HCT116 (cell line): ENCODE data around the gene NKX1-1. TPM values are rescaled to one million over a fixed set of nuclear protein-coding genes. Genes with fewer than 3 reads are reported as not detected.

ENCODE experiments used
- ATAC-seq: fragments of 200-7000 bp; cut with Tn5 transposase; 2 replicates; pipeline ENCODE4 v1.9.1; 2020; ENCODE audit warnings: mild to moderate bottlenecking, moderate library complexity
- BruUV-seq: library from RNA; stranded (reverse); fragments of 400-500 nt; replicated peaks from 2 replicates; lab custom pipeline; 2021; lab: Mats Ljungman, UMichigan
- CTCF ChIA-PET: fragments of 300-600 bp; sonication (Branson Sonifier 250); formaldehyde crosslinking; loops from one replicate; lab custom pipeline; 2021; ENCODE audit warnings: antibody characterized with exemption; lab: Charles Lee
- POLR2A ChIA-PET: fragments of 300-600, 350-600 bp; sonication (Branson Sonifier 250); formaldehyde crosslinking; loops from one replicate; lab custom pipeline; 2021; ENCODE audit warnings: antibody characterized with exemption; lab: Charles Lee
- RAD21 ChIA-PET, 2 experiments: fragments of 300-600 bp; sonication (Branson Sonifier 250); formaldehyde crosslinking; loops; one replicate each; lab custom pipeline; 2023; ENCODE audit warnings: low total read pairs in 2 of 2; ENCODE audit not compliant: uncharacterized antibody in 2 of 2, unreplicated experiment in 2 of 2, low non-redundant PET in 1 of 2; lab: Charles Lee
- DNase-seq: peaks from one replicate; pipeline ENCODE4 v3.0.0-alpha.2; 2010; ENCODE audit warnings: low read depth, low spot score
- H2AFZ ChIP-seq: fragments of 200-600 bp; shearing (Covaris generic), sonication (generic); 2 replicates; pipeline ENCODE4 v1.6.1; 2017; ENCODE audit warnings: low read depth, mixed run types, mixed read lengths, antibody characterized with exemption, low read length; ENCODE audit not compliant: poor library complexity, severe bottlenecking
- H3K27ac ChIP-seq: 2 replicates; pipeline ENCODE4 v1.5.1; 2012; ENCODE audit warnings: low read depth, low read length
- H3K27me3 ChIP-seq: fragments of 200-600 bp; sonication (generic); 2 replicates; pipeline ENCODE4 v1.6.1; 2016; ENCODE audit warnings: mixed run types, low read length, mixed read lengths; ENCODE audit not compliant: insufficient read depth
- H3K36me3 ChIP-seq, 2 experiments: fragments of 200-500 bp in 1 of 2; fragments of 200-600 bp in 1 of 2; sonication (Bioruptor generic) in 1 of 2; sonication (generic) in 1 of 2; 2 replicates each; pipeline versions ENCODE4 v1.5.1 to v1.6.1; 2014 to 2016; ENCODE audit warnings: low read length in 2 of 2, inconsistent platforms in 1 of 2, mixed read lengths in 1 of 2, mixed run types in 1 of 2; ENCODE audit not compliant: insufficient read depth in 2 of 2, control insufficient read depth in 1 of 2
- H3K4me1 ChIP-seq, 2 experiments: fragments of 200-600 bp in 1 of 2; sonication (generic) in 1 of 2; 2 replicates each; pipeline versions ENCODE4 v1.5.1 to v1.6.1; 2012 to 2017; ENCODE audit warnings: low read length in 2 of 2, inconsistent platforms in 1 of 2, mild to moderate bottlenecking in 1 of 2, mixed read lengths in 1 of 2, mixed run types in 1 of 2, moderate library complexity in 1 of 2; ENCODE audit not compliant: insufficient read depth in 2 of 2, control insufficient read depth in 1 of 2
- H3K4me2 ChIP-seq: fragments of 200-600 bp; sonication (generic); 2 replicates; pipeline ENCODE4 v1.6.1; 2017; ENCODE audit warnings: mixed run types, low read length, mixed read lengths
- H3K4me3 ChIP-seq, 2 experiments: fragments of 200-600 bp in 1 of 2; sonication (generic) in 1 of 2; replicated peaks in 1 of 2; 2 replicates each; pipeline ENCODE4 v1.5.1; 2011 to 2016; ENCODE audit warnings: low read length in 2 of 2, control low read depth in 1 of 2, low read depth in 1 of 2, mild to moderate bottlenecking in 1 of 2, mixed read lengths in 1 of 2, mixed run types in 1 of 2
- H3K79me2 ChIP-seq: fragments of 200-600 bp; sonication (generic); 2 replicates; pipeline ENCODE4 v1.6.1; 2017; ENCODE audit warnings: mild to moderate bottlenecking, mixed run types, low read length, moderate library complexity, mixed read lengths; ENCODE audit not compliant: insufficient read depth
- H3K9ac ChIP-seq: fragments of 200-600 bp; sonication (generic); 2 replicates; pipeline ENCODE4 v1.6.1; 2016; ENCODE audit warnings: low read length, mixed read lengths
- H3K9me2 ChIP-seq: fragments of 200-600 bp; sonication (generic), shearing (Covaris generic); 2 replicates; pipeline ENCODE4 v1.6.1; 2017; ENCODE audit warnings: mixed run types, mild to moderate bottlenecking, moderate library complexity; ENCODE audit not compliant: insufficient read depth
- H3K9me3 ChIP-seq, 2 experiments: fragments of 200-500 bp in 1 of 2; fragments of 200-600 bp in 1 of 2; sonication (Bioruptor generic) in 1 of 2; sonication (generic) in 1 of 2; 2 replicates each; pipeline ENCODE4 v1.6.1; 2014 to 2017; ENCODE audit warnings: low read length in 2 of 2, mixed read lengths in 2 of 2, inconsistent platforms in 1 of 2, low read depth in 1 of 2, mild to moderate bottlenecking in 1 of 2, mixed run types in 1 of 2, moderate library complexity in 1 of 2; ENCODE audit not compliant: control insufficient read depth in 1 of 2, insufficient read depth in 1 of 2
- H4K20me1 ChIP-seq: fragments of 200-600 bp; sonication (generic), shearing (Covaris generic); 2 replicates; pipeline ENCODE4 v1.6.1; 2017; ENCODE audit warnings: mixed run types, mild to moderate bottlenecking, moderate library complexity; ENCODE audit not compliant: insufficient read depth
- CEBPB ChIP-seq: IDR thresholded peaks from 2 replicates; pipeline ENCODE4 v1.6.1; 2012; ENCODE audit warnings: low read depth
- EGR1 ChIP-seq: IDR thresholded peaks from 2 replicates; pipeline ENCODE4 v1.6.1; 2012; ENCODE audit warnings: low read depth
- ELF1 ChIP-seq: IDR thresholded peaks from 2 replicates; pipeline ENCODE4 v1.6.1; 2012; ENCODE audit warnings: low read depth, borderline replicate concordance
- FOSL1 ChIP-seq: IDR thresholded peaks from 2 replicates; pipeline ENCODE4 v1.6.1; 2012; ENCODE audit warnings: low read depth
- POLR2A ChIP-seq: IDR thresholded peaks from 2 replicates; pipeline ENCODE4 v1.7.0; 2011; ENCODE audit warnings: borderline replicate concordance; ENCODE audit not compliant: insufficient read depth, insufficient read length; ENCODE audit errors: extremely low read depth
- RAD21 ChIP-seq: IDR thresholded peaks from 2 replicates; pipeline ENCODE4 v1.6.1; 2012; ENCODE audit warnings: low read depth, mild to moderate bottlenecking
- YY1 ChIP-seq: IDR thresholded peaks from 2 replicates; pipeline ENCODE4 v1.6.1; 2011; ENCODE audit warnings: low read length, low read depth, moderate library complexity, mild to moderate bottlenecking; ENCODE audit not compliant: insufficient replicate concordance; ENCODE audit errors: extremely low read depth
- intact Hi-C: fragments of 100-400 bp; cut with micrococcal nuclease; formaldehyde crosslinking; loops from 2 replicates; pipeline ENCODE4 v1.10.0; 2022
- total RNA-seq: library from RNA; stranded (reverse); gene quantifications from one replicate; pipeline ENCODE4 v1.2.1, GENCODE V29; 2021; ENCODE audit not compliant: unreplicated experiment
- TF ChIP-seq, protein P1 (sequence below): IDR thresholded peaks from 2 replicates; pipeline ENCODE4 v1.6.1; 2012; ENCODE audit warnings: low read depth
- TF ChIP-seq, protein P2 (sequence below): IDR thresholded peaks from 2 replicates; pipeline ENCODE4 v1.6.1; 2012

The NKX1-1 gene
- total RNA-seq, 1 experiment from 2014 or later, result not detected

DNA sequence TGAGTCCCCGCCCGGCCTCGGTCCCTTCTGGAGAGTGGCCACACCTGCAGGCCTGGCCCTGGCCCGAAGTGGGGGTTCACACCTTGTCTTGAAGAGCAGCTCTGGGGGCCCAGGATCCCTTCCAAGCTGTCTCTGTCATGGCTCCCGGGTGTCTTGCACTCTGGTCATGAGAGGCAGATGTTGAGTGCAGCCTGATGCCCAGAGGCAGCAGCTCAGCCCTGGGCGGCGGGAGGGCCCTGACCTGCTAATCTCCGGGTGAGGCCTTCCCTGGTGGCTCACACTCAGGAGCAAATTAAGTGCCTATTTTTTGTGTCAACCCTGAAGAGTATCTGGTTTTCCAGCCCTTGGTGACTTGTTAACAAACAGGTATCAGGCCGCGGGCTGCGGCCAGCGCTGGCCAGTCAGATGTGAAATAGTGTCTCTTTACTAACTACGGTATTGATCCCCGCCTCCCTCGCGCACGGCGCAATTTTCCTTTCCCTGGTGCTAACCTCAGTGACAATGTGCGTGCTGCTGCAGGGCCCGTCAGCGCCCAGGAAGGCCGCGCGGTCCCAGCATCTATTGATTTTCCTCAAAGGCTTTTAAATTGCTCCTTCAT lies 24.2 kb downstream of the NKX1-1 start:
- no TSS peak for BruUV-seq
- H3K4me3 ChIP-seq, result no peak overlapping the region
- H3K27ac ChIP-seq, result no peak overlapping the region
- POLR2A ChIA-PET, result no interaction called here
- intact Hi-C loops, result no loop called here
- H3K36me3 ChIP-seq, result peaks cover 2 to 4% of the 10 kb centered on the region in 2 experiments; a peak in 1 of 4 replicates
- H2AFZ ChIP-seq, result no peak overlapping the region
- TF ChIP-seq RAD21 (no peak), CEBPB (no peak), EGR1 (no peak), YY1 (no peak), FOSL1 (no peak), ELF1 (no peak), POLR2A (no peak)
- TF ChIP-seq, protein P1, sequence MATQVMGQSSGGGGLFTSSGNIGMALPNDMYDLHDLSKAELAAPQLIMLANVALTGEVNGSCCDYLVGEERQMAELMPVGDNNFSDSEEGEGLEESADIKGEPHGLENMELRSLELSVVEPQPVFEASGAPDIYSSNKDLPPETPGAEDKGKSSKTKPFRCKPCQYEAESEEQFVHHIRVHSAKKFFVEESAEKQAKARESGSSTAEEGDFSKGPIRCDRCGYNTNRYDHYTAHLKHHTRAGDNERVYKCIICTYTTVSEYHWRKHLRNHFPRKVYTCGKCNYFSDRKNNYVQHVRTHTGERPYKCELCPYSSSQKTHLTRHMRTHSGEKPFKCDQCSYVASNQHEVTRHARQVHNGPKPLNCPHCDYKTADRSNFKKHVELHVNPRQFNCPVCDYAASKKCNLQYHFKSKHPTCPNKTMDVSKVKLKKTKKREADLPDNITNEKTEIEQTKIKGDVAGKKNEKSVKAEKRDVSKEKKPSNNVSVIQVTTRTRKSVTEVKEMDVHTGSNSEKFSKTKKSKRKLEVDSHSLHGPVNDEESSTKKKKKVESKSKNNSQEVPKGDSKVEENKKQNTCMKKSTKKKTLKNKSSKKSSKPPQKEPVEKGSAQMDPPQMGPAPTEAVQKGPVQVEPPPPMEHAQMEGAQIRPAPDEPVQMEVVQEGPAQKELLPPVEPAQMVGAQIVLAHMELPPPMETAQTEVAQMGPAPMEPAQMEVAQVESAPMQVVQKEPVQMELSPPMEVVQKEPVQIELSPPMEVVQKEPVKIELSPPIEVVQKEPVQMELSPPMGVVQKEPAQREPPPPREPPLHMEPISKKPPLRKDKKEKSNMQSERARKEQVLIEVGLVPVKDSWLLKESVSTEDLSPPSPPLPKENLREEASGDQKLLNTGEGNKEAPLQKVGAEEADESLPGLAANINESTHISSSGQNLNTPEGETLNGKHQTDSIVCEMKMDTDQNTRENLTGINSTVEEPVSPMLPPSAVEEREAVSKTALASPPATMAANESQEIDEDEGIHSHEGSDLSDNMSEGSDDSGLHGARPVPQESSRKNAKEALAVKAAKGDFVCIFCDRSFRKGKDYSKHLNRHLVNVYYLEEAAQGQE, result no peak
- TF ChIP-seq, protein P2, sequence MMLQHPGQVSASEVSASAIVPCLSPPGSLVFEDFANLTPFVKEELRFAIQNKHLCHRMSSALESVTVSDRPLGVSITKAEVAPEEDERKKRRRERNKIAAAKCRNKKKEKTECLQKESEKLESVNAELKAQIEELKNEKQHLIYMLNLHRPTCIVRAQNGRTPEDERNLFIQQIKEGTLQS, result no peak
- TF ChIP-seq, all 23 proteins: peak for 0
- H3K9ac ChIP-seq, result no peak overlapping the region
- H3K27me3 ChIP-seq, result no peaks in the 10 kb centered on the region
- H3K9me2 ChIP-seq, result no peaks in the 10 kb centered on the region
- no peak for ATAC-seq
- H3K4me2 ChIP-seq, result no peak overlapping the region
- H3K9me3 ChIP-seq, result no peaks in the 10 kb centered on the region
- no peaks in the 10 kb centered on the region for H3K79me2 ChIP-seq
- DNase-seq, result no peak
- RAD21 ChIA-PET, result no interaction called here
- no peaks in the 10 kb centered on the region for H3K4me1 ChIP-seq
- no peaks in the 10 kb centered on the region for H4K20me1 ChIP-seq
- CTCF ChIA-PET, result no interaction called here
